Renal cortex interstitium (tissue), 11 donors: ENCODE results near the gene SGPL1. TPM values are rescaled to one million over a fixed set of nuclear protein-coding genes. Genes with fewer than 3 reads are reported as not detected.
A peak's percentile ranks its signal among the peaks of the same experiment; 100 is the strongest.

Source experiments
- DNase-seq, 11 donors: peaks; one replicate each; pipeline ENCODE4 v3.0.0-alpha.2; 2013; ENCODE audit warnings: low read depth in 9 of 11, low spot score in 4 of 11; ENCODE audit errors: extremely low read depth in 1 of 11
- polyA plus RNA-seq, 3 donors: library from polyadenylated mRNA; unstranded; fragments of 120-200 nt; gene quantifications; one replicate each; pipeline ENCODE4 v1.2.1, GENCODE V29; 2013; ENCODE audit not compliant: insufficient read length in 3 of 3

SGPL1 gene
- polyA plus RNA-seq, 3 donors, result 63.4 to 66.2 (median 64.4) TPM

DNA sequence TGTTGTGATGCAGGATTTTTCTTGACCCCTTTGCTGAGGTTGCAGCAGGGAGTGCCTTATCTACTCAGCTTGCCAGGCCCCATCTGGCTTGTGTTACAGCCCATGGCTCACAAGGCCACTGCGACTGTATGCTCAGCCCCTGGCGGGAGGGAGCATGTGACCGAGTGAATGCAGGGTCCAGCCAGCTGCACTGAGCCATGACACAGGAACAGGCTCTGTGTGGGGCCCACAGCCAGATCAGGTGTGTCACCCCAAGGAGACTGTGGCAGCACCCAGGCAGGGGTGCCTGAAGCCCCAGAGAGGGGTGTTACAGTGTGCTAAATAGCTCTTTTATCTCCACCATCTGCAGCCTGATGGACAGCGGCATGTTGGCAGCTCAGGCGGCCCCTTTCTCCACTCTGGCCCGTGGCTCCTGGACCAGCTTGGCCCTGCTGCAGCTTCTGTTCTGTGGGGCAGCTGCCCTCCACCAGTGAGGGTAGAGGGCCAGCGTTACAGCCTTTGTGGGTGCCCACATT, 75.2 kb downstream of the SGPL1 start:
- peak in 8 of 11 donors; percentile 32 to 59 (median 50) for DNase-seq

DNA sequence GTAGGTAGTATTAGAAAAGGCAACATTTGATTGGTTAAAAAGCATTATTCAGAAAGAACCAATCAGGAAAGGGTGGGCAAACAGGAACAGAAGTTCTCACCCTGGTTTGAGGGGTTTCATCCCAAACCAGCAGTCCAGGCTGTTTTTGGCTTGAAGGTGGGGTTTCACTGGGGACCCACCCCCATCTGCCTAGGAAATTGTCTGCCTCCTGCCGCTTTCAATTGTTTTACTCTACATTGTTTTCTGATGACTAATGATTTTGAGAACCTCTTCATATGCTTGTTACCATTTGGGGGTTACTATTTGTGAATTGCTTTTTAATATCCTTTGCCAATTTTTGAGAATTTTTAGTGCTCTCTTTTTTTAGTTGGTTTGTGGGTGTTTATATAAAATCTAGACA, 75.9 kb downstream of the SGPL1 start:
- no peak for DNase-seq

DNA sequence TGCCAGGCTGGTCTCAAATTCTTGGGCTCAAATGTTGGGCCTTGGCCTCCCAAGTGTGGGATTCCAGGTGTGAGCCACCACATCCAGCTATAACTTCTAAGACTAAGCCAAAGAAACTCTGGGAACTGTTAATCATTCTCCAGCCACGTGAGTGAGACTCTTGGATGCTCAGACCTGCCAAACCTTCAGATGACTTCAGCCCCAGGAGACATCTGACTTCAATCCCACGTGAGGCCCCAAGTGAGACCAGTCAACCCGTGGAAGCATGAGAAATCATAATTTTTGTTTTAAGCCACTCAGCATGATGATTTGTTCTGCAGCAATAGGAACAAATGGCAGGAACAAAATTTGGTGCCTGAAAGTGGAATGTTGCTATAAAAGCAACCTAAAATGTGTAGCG, 76.9 kb downstream of the SGPL1 start:
- no peak for DNase-seq

DNA sequence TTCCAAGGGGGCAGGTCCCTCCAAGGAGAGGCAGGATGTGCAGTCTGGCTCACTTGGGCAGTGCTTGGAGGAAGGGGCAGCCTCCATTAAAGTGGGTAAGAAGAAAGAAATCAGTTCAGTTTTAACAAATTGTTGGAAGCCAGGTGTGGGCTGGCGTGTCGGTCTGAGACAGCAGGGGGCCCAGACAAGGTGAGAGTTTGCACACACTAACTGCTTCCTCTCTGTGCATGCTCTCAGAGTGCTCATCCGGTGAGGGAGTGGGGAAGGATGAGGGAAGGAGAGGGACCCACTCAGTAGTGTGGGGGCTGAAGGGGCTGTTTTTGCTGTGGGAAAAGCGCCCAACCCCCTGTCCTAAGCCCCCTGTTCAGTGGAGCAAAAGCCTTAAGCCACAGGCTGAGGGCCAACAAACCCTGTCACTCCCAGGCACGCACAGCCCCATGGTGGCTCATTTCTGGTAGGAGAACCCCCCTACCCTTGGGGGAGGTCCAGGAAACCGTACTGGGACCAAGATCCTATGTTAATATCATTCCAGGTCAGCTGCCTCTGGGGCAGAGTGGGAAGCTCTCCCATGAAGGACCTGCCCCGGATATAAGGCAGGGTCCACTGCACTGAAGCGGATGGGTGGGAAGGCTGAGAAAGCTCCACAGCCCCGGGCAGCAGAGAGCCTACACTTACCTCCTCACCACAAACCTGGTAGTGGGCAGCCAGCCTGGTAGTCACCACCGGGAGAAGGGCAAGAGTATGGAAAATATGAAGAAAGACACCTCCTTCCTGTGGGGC, 77.7 kb downstream of the SGPL1 start:
- DNase-seq, result no peak

DNA sequence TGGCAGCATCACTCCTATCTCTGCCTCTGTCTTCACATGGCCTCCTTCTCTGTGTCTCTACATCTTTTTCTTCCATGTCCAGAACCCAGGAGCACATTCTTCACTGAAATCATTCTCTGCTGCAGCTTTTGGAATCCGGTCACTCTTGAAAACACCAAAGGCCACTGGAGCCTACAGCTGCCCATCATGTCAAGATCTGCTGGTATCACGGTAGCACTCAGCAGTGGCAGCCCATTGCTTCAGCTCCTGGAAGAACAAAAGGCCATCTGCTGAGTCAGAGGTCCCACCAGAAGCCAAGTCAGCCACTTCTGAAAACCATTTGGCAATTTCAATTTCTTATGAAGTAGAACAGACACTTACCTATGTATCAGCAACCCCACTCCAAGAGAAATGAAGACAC, 78.7 kb downstream of the SGPL1 start:
- DNase-seq, result no peak

DNA sequence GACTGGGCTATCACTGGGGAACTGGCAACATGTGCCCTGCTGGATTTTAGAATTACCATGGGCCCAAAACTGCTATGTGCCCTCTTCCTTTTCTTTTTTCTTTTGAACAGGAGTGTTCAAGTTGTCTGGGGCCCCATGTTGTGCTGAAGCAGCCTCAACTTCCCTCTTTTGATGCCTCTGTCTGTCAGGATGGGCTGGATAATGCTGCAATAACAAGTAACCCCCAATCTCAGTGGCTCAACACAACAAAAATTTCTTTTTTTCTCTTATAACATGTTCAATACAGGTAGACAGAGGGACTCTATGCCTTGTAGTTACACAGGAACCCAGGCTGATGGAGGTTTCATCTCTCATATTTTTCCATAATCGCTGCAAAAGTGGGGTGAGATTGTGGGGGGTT, 80.8 kb downstream of the SGPL1 start:
- DNase-seq, result no peak

DNA sequence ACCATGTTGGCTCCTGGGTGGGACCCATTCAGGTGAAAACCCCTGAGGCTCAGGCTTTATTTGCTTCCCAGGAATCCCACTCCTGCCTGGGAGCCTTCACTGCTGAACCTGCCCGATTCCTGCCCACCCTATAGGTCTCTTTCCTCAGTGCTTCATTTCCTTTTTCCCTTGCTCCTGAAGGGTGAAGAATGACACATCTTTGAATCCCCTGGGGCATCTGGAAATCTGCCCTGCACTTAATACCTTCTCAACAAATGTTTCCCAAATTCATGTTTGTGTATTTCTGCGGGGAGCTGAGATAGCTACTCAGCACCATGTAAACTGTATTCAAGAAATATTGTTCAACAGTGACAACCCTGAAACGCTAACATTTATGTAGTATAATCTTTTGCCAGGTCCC, 82.9 kb downstream of the SGPL1 start:
- DNase-seq, result no peak

DNA sequence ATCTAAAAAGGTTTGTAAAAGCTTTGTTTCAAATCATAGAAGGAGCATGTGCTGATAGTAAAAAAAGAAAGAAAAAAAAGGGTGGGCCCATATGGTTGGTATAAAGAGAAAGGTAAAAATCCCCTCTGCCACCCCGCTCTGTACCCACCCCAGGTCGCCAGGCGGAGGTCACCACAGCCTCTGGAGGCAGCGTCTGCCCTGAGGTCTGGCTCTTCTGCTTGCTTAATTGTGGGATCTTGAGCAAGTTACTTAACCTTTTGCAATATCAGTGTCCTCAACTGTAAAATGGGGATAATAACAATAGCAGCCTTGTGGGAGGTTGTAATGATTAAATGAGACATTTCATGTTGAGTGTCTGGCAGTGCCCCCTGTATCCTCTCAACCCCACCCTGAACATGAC, 83.3 kb downstream of the SGPL1 start:
- DNase-seq, result no peak

DNA sequence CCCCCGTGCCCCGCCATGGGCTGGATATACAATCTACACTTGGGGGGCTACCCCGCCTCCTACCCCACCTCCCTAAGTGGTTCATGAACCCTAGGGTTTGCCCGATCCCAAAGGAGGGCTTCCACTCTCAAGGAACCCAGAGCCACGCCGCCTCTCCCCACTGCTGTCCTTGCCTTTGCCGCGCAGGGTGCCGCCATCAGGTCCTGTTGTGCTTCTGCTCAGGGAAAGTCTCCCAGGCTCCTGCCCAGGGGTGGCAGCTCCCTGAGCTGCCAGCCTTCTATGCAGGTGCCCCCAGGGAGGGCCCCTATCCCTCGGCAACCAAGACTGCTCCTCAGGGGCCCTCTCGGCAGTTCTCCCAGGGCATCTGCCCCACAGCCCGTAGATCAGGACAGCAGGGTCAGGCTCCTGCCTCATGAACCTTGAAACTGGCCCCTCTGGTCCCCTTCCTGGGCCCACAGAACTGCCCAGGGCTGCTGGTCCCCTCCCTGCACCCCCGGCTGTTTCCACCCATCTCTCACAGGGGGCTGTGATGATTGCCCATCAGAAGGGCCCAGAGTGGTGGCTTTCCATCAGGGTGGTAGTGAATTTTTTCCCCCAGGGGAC, 85.6 kb downstream of the SGPL1 start:
- no peak for DNase-seq

DNA sequence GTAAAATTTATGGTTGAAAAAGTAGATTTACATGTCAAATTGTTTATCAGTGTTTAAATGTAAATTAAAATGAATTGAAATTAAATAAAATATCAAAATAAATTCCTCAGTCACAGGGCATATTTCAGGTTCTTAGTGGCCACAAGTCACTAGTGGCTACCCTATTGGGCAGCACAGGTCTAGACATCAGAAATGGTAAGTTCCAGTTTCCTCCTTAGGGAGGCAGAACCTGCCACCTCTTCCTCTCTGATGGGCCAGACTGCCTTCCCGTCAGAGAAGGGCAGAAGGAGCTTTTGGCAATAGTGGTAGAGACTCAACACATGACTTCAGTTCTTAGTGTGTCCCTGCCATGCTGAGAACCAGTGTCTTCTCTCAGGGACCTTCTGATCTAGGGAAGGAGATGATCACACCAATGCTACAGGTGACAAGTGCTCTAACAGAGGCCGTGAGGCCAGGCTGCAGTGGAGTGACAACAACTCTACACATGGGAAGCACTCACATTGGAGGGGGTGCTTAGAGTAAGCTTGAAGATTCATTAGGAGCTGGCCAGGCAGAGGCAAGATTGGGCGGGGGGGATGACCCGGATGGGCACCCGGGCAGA, 87.0 kb downstream of the SGPL1 start:
- DNase-seq, result no peak

DNA sequence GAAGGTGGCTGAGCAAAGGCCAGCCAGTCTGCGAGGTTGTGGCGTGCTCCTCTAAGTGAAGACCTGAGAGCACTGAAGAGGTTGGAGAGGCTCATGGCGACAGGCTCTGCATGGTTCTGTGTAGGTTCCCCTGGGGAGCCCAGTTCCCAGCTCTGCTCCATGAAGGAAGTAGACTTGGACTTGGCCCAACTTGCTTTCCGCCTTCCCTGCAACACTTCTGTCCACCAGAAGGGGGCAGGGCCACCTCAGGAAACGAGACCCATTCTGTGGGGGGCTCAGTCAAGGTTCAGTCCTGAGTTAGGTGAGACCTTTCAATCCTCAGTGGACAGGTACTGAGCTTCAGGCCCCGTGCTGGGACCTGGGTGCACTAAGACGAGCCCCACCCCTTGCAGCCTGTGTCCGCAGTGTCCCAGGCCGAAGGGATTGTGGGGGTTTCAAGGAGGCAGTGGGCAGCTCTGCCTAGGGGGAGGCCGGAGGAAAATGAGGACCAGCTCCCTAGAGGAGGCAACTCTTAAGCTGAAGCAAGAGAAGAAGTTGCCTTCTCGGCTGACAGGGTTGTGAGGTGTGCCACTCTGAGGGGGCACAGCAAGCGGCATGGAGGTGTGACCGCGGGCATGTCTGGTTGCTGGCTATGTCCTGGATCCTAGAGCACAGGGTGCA, 87.6 kb downstream of the SGPL1 start:
- peak in 4 of 11 donors; percentile 42 to 61 (median 56) for DNase-seq

DNA sequence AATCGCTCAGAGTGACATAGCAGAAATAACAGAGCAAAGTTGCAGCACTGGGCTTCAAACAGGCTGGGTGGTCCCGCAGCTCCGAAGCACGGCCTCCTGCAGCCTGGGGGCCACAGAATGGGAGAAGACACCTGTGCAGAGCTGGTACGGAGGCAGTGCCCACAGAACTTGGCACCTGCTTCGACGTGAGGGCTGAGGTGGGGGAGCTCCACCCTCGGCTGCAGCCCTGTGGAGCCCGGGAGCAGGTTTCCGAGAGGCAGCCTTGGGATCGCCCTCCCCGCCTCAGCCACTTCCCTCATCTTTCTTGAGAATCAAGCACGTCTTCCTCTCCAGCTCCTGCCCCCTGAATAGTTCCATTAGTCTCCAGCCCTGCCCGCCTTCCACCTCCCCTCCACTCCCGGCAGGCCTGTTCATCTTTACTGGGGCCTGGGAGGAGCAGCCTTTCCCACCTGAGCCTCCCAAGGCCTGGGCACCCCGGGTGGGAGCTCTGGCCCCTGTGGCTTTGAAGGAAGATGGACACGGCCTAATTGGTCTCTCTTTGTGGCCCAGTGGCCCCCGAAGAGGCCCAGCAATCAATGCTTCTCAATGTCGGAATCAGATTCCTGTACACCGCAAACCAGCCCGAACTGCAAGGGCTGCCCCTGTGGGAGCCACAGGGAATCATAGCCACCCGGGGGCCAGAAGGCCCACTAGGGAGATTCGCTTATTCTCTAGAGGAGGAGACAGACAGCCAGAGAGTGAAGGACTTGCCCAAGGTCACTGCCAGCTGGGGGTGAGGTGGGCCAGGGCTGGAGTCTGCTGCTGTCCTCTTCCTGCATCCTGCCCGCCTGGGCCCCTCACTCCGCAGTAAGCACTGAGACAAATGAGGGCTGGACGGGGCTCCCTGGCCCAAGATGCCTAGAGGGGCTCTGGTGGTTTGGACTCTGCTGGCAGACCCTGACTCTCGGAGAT, 89.6 kb downstream of the SGPL1 start:
- no peak for DNase-seq

DNA sequence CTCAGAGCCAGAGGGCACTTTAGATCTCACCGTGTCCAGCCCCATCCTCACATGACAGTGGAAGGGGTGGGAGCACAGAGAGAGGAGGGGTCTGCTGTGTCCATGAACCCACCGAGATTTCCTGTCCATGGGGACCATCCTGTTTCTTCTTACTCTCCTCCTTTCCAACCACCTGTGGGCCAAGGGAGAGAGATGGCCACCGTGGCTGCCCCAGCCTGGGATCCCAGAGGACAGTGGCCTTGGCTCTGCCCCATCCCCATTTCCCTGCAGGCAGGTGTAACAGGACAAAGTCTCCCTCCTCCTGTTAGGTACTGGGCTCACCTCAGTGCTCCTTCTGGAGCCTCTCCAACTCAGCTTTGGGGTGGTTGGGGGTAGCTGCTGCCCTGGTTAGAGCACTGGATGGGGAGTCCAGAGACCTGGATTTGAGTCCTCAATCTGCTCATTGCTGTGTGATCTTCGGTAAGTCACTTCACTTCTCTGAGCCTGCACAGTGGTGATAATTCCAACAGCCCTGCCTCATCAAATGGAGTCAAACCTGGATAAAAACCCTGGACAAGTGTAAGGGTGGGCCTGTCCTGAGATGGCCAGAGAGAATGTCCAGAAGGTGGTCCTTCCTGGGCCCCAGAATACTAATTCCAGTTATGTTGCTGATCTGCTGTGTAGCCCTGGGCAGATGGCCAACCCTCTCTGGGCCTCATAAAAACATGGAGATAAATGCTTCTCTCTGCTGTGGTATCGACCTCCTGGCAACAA, 90.5 kb downstream of the SGPL1 start:
- no peak for DNase-seq

DNA sequence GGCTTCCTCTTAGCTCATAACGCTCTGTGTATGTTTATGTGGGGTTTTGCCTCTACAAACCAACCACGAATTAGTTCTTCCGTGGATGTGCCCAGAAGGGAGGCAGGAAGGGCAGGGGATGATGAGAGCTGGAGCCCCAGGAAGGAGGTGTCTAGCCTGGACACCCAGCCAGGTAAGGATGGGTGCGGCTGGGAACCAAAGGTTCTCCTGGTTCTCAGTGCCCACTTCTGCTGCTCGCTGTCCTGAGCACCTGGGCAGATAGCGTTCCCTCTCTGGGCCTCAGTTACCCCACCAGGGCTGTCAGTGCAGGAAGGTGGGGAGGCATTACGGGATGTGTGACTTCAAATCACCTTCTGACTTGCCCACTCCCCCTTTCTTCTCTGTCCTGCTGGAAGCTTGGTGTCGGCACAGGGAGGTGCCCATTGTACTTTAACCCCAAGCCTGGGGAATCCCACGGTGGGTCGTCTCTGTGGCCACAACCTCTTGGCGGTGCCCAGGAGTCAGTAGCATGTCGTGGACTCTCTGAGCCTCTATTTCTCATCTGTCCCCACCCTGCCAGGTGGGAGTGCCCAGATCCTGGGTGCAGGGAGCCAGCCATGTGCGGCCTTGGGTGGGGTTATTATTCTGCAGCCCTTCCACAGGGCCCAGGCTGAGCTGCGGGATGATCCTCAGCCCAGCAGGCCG, 91.3 kb downstream of the SGPL1 start:
- DNase-seq, result no peak

DNA sequence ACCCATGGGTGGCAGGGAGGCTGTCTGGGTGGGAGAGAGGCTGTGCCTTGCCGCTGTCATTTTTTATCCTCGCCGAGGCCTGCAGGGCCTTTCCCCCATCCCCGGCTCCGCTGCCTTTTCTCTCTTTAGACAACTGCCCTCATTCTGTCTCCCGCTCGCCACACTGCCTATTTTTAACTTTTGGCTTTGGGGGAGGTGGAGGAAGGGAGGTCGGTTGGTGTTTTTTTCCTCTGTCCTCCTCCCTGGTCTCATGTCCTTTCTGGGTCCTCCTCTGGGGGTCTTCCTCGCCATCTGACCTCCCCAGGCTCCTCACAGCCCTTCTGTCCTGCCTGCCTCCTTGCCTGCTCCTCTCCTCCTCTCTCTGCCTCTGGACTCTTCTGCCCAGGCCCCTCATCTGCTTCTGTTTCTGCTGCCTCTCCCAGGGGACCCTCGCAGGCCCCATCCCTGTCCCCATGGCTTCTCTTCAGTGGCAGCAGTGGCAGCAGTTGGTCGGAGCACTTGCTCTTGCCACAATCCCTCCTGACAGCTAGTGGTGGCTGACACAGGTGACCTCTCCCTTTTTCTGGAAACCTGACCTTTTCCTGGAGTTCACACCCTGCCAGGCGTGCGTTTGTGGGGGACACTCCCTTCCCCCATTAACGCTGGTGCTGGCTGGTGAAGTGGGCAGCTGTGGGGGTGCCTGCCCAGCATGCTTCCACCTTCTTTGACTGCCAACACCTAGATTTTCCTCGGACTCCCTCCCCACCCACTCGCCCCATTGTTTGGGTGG, 92.1 kb downstream of the SGPL1 start:
- no peak for DNase-seq

DNA sequence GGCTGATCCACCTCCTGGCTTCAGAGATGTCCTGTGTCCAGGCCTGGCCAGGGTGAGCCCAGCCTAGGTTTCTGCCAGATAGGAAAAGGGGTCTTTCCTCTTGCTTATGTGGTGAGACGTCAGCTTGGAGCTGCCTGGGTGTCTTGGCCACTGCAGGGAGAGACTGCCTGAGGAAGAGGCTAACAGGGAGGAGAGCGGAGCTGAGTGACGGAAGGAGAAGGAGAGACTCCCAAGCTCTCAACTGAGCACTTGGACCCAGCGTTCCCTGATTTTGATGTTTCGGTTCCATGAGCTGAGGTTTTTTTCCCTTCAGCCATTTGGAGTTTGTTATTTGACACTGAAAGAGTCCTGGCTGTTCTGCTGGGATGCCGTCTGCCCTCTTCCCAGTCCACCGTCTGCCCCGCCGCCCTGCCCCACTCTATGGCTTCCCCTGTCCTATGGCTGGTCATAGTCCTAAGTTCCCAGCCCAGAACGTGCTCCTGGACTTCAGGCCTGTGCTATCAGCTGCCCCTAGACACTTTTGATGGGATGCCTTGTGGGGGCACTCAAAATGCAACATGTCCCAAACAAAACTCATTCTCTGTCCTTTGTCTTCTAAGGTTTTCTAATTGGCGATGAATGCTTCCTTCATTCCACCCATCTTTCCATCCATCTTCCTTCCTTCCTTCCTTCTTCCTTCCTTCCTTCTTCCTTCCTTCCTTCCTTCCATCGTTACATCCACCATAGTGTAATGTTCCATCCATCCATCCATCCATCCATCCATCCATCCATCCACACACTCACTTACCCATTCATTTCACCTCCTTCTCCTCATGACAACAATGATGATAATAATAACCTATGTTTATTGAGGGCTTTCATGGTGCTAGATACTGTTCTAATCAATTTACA, 92.9 kb downstream of the SGPL1 start:
- DNase-seq, result no peak
